HG03558 (cell line): ENCODE data around the gene WBP2.
"Not testable (repeated sequence)": the region's sequence is repeated elsewhere in the genome, so short reads cannot be mapped to it uniquely, and the experiment has no call there.

Source experiments
- ATAC-seq: cut with Tn5 transposase; IDR thresholded peaks from one replicate; pipeline ENCODE4 v1.9.1; 2021; ENCODE audit warnings: moderate number of reproducible peaks; ENCODE audit not compliant: unreplicated experiment; ENCODE audit errors: extremely low read depth

Gene WBP2

GRCh38 chr17:75819116-75819515 lies 36.0 kb downstream of the WBP2 start:
- no peak for ATAC-seq

- no peak for ATAC-seq
These were observed 36.7 kb downstream of the WBP2 start for GRCh38 chr17:75818326-75818885.

GRCh38 chr17:75817571-75817970 lies 37.6 kb downstream of the WBP2 start:
- ATAC-seq: no peak

- no peak for ATAC-seq
These were observed 38.4 kb downstream of the WBP2 start for GRCh38 chr17:75816693-75817092.

GRCh38 chr17:75815399-75815798 lies 39.7 kb downstream of the WBP2 start:
- no peak for ATAC-seq

- ATAC-seq: no peak
These were observed 40.2 kb downstream of the WBP2 start for GRCh38 chr17:75814900-75815373.

GRCh38 chr17:75814021-75814395 lies 41.1 kb downstream of the WBP2 start:
- no peak for ATAC-seq

- no peak for ATAC-seq
These were observed 41.8 kb downstream of the WBP2 start for GRCh38 chr17:75813081-75814020.

- no peak for ATAC-seq
These were observed 42.8 kb downstream of the WBP2 start for GRCh38 chr17:75812096-75813013.

GRCh38 chr17:75811174-75811573 lies 44.0 kb downstream of the WBP2 start:
- ATAC-seq: no peak

GRCh38 chr17:75810756-75811155 lies 44.4 kb downstream of the WBP2 start:
- not testable (repeated sequence) for ATAC-seq

- no peak for ATAC-seq
These were observed 44.9 kb downstream of the WBP2 start for GRCh38 chr17:75810216-75810615.

- no peak for ATAC-seq
These were observed 45.5 kb downstream of the WBP2 start for GRCh38 chr17:75809631-75810111.

- no peak for ATAC-seq
These were observed 46.1 kb downstream of the WBP2 start for GRCh38 chr17:75808905-75809621.

GRCh38 chr17:75808549-75808904 lies 46.6 kb downstream of the WBP2 start:
- ATAC-seq: no peak

GRCh38 chr17:75807861-75808260 lies 47.3 kb downstream of the WBP2 start:
- no peak for ATAC-seq

- ATAC-seq: no peak
These were observed 48.2 kb downstream of the WBP2 start for GRCh38 chr17:75806822-75807500.

- ATAC-seq: no peak
These were observed 51.3 kb downstream of the WBP2 start for GRCh38 chr17:75803883-75804282.

GRCh38 chr17:75799402-75799801 lies 55.7 kb downstream of the WBP2 start:
- ATAC-seq: no peak
